ENCODE data around the gene RAVER1.

GRCh38 chr19:10283301-10284064 is 49.8 kb downstream of the RAVER1 start:
- TF ChIP-seq CTCF (IDR thresholded peaks at IDR 0.05): no peak
- no peak for TF ChIP-seq POLR2AphosphoS5 (IDR thresholded peaks at IDR 0.05; ENCODE audit: low read depth, low read length)

Data from Panc1 (cell line).